HEK293T (cell line): ENCODE results near the gene EME2.

Experiments used
- CTCF ChIA-PET: fragments of 350-600 bp; formaldehyde crosslinking; extraction: SDS; loops from one replicate; lab custom pipeline; 2021; ENCODE audit warnings: antibody characterized with exemption, inconsistent platforms; lab: Yijun Ruan, JAX
- POLR2A ChIA-PET: fragments of 350-600 bp; formaldehyde crosslinking; extraction: SDS; loops from one replicate; lab custom pipeline; 2020; ENCODE audit warnings: antibody characterized with exemption, inconsistent platforms; lab: Yijun Ruan, JAX
- DNase-seq: peaks from one replicate; pipeline ENCODE4 v3.0.0; 2012; ENCODE audit warnings: mixed read lengths; ENCODE audit errors: extremely low spot score
- ARNT ChIP-seq: fragments of 450-650 bp; IDR thresholded peaks from 2 replicates; pipeline ENCODE4 v1.6.1; 2017; ENCODE audit warnings: mild to moderate bottlenecking
- BHLHE40 ChIP-seq: fragments of 450-650 bp; IDR thresholded peaks from 2 replicates; pipeline ENCODE4 v1.6.1; 2016; ENCODE audit warnings: mild to moderate bottlenecking, moderate library complexity, borderline replicate concordance
- CTBP1 ChIP-seq: fragments of 450-650 bp; IDR thresholded peaks from 2 replicates; pipeline ENCODE4 v1.6.1; 2016; ENCODE audit warnings: borderline replicate concordance
- ELF4 ChIP-seq: fragments of 450-650 bp; IDR thresholded peaks from 2 replicates; pipeline ENCODE4 v1.6.1; 2017; ENCODE audit warnings: antibody characterized with exemption
- FOXA1 ChIP-seq: fragments of 450-650 bp; IDR thresholded peaks from 2 replicates; pipeline ENCODE4 v1.6.1; 2016; ENCODE audit warnings: mild to moderate bottlenecking
- FOXK2 ChIP-seq: fragments of 450-650 bp; IDR thresholded peaks from 2 replicates; pipeline ENCODE4 v1.6.1; 2016; ENCODE audit warnings: mild to moderate bottlenecking
- FOXM1 ChIP-seq: fragments of 450-650 bp; IDR thresholded peaks from 2 replicates; pipeline ENCODE4 v1.6.1; 2017; ENCODE audit warnings: mild to moderate bottlenecking, borderline replicate concordance
- HDGF ChIP-seq: fragments of 450-650 bp; IDR thresholded peaks from 2 replicates; pipeline ENCODE4 v1.6.1; 2017; ENCODE audit warnings: antibody characterized with exemption, borderline replicate concordance
- L3MBTL2 ChIP-seq: fragments of 450-650 bp; conservative IDR thresholded peaks from 2 replicates; pipeline ENCODE4 v1.6.1; 2016; ENCODE audit warnings: mild to moderate bottlenecking
- LEF1 ChIP-seq: fragments of 450-650 bp; IDR thresholded peaks from 2 replicates; pipeline ENCODE4 v1.6.1; 2017; ENCODE audit warnings: mild to moderate bottlenecking, borderline replicate concordance
- NFRKB ChIP-seq: fragments of 450-650 bp; IDR thresholded peaks from 2 replicates; pipeline ENCODE4 v1.6.1; 2016; ENCODE audit warnings: mild to moderate bottlenecking, moderate library complexity
- PKNOX1 ChIP-seq: fragments of 450-650 bp; IDR thresholded peaks from 2 replicates; pipeline ENCODE4 v1.6.1; 2016
- SP1 ChIP-seq: fragments of 450-650 bp; IDR thresholded peaks from 2 replicates; pipeline ENCODE4 v1.6.1; 2017
- SUZ12 ChIP-seq: fragments of 450-650 bp; IDR thresholded peaks from 2 replicates; pipeline ENCODE4 v1.6.1; 2016; ENCODE audit warnings: mild to moderate bottlenecking
- TARDBP ChIP-seq: fragments of 450-650 bp; IDR thresholded peaks from 2 replicates; pipeline ENCODE4 v1.6.1; 2016
- ZNF384 ChIP-seq: fragments of 450-650 bp; IDR thresholded peaks from 2 replicates; pipeline ENCODE4 v1.6.1; 2016

The EME2 gene

GRCh38 chr16:1734123-1734522, 38.5 kb upstream of the EME2 start:
- no peak for TF ChIP-seq FOXM1
- no peak for TF ChIP-seq CTBP1
- TF ChIP-seq L3MBTL2, result no peak
- TF ChIP-seq LEF1, result no peak
- no peak for TF ChIP-seq SP1
- no peak for TF ChIP-seq SUZ12
- TF ChIP-seq ELF4, result no peak
- TF ChIP-seq ARNT, result no peak
- no peak for TF ChIP-seq FOXK2
- no peak for TF ChIP-seq TARDBP
- TF ChIP-seq BHLHE40, result no peak
- no peak for TF ChIP-seq PKNOX1
- no peak for TF ChIP-seq NFRKB
- TF ChIP-seq HDGF, result no peak
- ChIA-PET CTCF (no interaction called here), POLR2A (no interaction called here)
- no peak for DNase-seq

DNA sequence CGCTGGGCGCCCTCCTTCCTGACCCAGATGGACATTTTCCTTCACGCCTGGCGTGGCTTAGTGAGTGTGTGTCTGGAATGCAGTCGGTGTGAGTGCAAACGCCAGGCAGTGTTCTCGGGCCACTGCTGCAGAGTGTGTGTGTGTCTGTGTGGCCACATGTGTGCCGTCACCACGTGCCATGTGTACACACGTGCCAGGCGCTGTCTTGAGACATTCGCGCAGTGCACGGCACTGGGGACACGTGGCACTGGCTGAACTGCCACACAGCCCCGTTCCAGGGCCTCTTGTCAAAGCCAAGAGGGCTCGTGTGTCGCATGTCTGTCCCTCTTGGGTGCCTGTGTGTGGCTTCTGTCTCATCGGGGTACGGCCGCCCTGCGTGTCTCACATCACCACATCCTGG, 37.8 kb upstream of the EME2 start:
- POLR2A ChIA-PET, result no interaction called here
- TF ChIP-seq TARDBP (no peak), PKNOX1 (no peak)
- CTCF ChIA-PET, result interaction anchor here (0.6 kb wide), 1 partner anchor 11 kb away, joined by 3 read pairs; no protein-coding TSS in a partner anchor
- no peak for DNase-seq

DNA sequence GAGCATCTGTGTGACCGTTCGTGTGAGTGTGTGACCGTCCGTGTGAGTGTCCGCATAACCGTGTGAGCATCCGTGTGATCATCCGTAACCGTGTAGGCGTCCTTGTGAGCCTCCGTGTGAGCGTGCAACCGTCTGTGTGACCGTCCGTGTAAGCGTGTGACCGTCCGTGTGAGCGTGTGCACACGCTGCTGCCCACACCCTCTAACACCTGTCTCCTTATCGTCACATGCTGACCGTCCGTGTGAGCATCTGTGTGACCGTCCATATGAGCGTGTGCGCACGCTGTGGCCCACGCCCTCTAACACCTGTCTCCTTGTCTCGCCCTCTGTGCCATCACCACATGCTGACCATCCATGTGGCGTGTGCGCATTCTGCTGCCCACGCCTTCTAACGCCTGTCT, 32.4 kb upstream of the EME2 start:
- TF ChIP-seq SUZ12 (no peak), ARNT (no peak), FOXK2 (no peak), LEF1 (no peak), CTBP1 (no peak), NFRKB (no peak), FOXM1 (no peak), FOXA1 (no peak), L3MBTL2 (no peak), BHLHE40 (no peak), SP1 (no peak), PKNOX1 (no peak), HDGF (no peak), ELF4 (no peak), ZNF384 (no peak), TARDBP (no peak)
- ChIA-PET POLR2A (no interaction called here), CTCF (no interaction called here)
- no peak for DNase-seq

- no peak for TF ChIP-seq FOXK2
- ChIA-PET CTCF (no interaction called here), POLR2A (no interaction called here)
- DNase-seq, result no peak
These were observed 31.7 kb upstream of the EME2 start for GRCh38 chr16:1740781-1741490.

DNA sequence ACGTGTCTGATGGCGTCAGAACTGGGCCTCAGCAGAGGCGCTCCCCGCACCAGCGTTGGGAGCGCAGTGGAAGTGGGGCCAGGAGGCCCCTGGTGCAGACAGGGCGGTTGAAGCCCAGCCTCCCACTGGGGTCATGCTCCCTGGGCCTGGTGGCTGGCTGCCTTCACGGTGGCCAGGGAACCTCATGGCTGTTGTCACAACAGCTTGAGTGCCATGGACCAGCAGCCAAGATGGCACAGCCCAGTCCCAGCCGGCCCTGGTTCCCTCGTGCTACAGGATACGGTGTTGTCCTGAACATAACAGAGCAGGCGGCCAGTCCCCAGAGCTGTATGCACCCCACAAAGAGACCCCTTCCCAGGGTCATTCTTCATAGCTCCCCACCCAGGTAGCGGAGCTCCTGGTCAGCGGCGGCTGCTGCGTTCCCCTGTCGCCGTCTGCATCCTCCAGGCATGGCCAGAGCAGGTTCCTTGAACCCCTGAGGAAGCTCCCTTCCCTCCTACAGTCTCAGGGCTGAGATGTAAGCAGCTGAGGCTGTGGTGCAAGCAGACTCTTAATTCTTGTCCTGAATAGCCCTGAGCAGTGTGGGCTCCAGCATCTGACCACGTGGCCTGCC, 31.0 kb upstream of the EME2 start:
- ChIA-PET POLR2A (no interaction called here), CTCF (no interaction called here)
- no peak for TF ChIP-seq SUZ12
- TF ChIP-seq ARNT, result no peak
- no peak for TF ChIP-seq FOXK2
- TF ChIP-seq ELF4, result no peak
- no peak for TF ChIP-seq L3MBTL2
- no peak for TF ChIP-seq BHLHE40
- no peak for DNase-seq

GRCh38 chr16:1743376-1744337, 29.0 kb upstream of the EME2 start:
- ChIA-PET CTCF (no interaction called here), POLR2A (interaction anchor here (1.2 kb wide), 1 partner anchor 38 kb away, joined by 3 read pairs; the partner anchor contains the start of gene MAPK8IP3)
- TF ChIP-seq SP1 (no peak), ZNF384 (no peak), FOXK2 (no peak), ELF4 (no peak), ARNT (no peak), BHLHE40 (no peak), LEF1 (no peak), FOXM1 (no peak), HDGF (no peak), TARDBP (no peak)
- no peak for DNase-seq
